ENCODE results near the gene CBX6. TPM values are rescaled to one million over a fixed set of nuclear protein-coding genes. Genes with fewer than 3 reads are reported as not detected.

Gene CBX6
- total and polyA plus RNA-seq, 4 donors = 14.6 to 79.2 (median 23.3) TPM

GRCh38 chr22:38830026-38830844 lies 41.8 kb downstream of the CBX6 start:
- H3K4me3 ChIP-seq = no peak overlapping the region
- peaks cover 0 to 16% (median 0%) of the 10 kb centered on the region in 5 donors for H3K4me1 ChIP-seq (ENCODE audit: control insufficient read depth in 5 of 5, insufficient read depth in 5 of 5, low read length in 5 of 5)
- H3K27ac ChIP-seq (ENCODE audit: low read depth in 1 of 2, low read length in 1 of 2) = no peak overlapping the region
- no peaks in the 10 kb centered on the region for H3K9me3 ChIP-seq (ENCODE audit: control insufficient read depth in 4 of 4, insufficient read depth in 3 of 4, low read length in 3 of 4)
- no peaks in the 10 kb centered on the region for H3K36me3 ChIP-seq (ENCODE audit: control insufficient read depth in 4 of 4, insufficient read depth in 4 of 4, low read length in 4 of 4)
- H3K27me3 ChIP-seq (ENCODE audit: control insufficient read depth in 3 of 3, insufficient read depth in 3 of 3, low read length in 2 of 3) = no peaks in the 10 kb centered on the region
- 88 to 89% methylated on average over 17 of the region's 17 CpGs for WGBS, 2 donors
- H3K9ac ChIP-seq (ENCODE audit: insufficient read depth in 1 of 2, low read length in 2 of 2) = no peak overlapping the region
- TF ChIP-seq CTCF (IDR thresholded peaks at IDR 0.05; ENCODE audit: control extremely low read depth, extremely low read depth) = no peak
- ATAC-seq (ENCODE audit: insufficient read depth, low FRiP score) (no peak), DNase-seq (no peak)

DNA sequence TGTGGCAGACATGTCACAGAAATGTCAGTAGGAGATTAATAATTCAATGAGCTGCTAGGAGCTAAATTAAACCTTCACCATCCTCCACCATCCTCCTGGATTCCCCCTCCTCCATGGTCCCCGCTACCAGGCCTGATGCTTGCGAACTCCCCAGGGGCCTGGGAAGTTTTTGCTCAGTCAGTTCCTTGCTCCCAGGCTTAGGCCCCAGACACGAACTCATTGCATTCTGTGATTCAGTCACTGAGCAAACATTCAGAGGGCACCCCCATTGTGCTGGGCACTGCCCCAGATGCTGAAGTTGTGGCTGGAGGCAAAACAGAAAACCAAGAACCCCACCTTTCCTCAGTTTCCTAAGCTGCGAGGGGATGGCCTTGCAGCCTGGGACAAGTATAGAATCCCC lies 42.5 kb downstream of the CBX6 start:
- Histone ChIP-seq H3K9ac (ENCODE audit: insufficient read depth in 1 of 2, low read length in 2 of 2) (no peak overlapping the region), H3K27me3 (ENCODE audit: control insufficient read depth in 3 of 3, insufficient read depth in 3 of 3, low read length in 2 of 3) (no peaks in the 10 kb centered on the region), H3K27ac (ENCODE audit: low read depth in 1 of 2, low read length in 1 of 2) (no peak overlapping the region), H3K4me1 (ENCODE audit: control insufficient read depth in 5 of 5, insufficient read depth in 5 of 5, low read length in 5 of 5) (peaks cover 0 to 16% (median 0%) of the 10 kb centered on the region in 5 donors), H3K36me3 (ENCODE audit: control insufficient read depth in 4 of 4, insufficient read depth in 4 of 4, low read length in 4 of 4) (no peaks in the 10 kb centered on the region), H3K9me3 (ENCODE audit: control insufficient read depth in 4 of 4, insufficient read depth in 3 of 4, low read length in 3 of 4) (no peaks in the 10 kb centered on the region), H3K4me3 (no peak overlapping the region)
- DNase-seq (no peak), ATAC-seq (ENCODE audit: insufficient read depth, low FRiP score) (no peak)
- 84 to 89% methylated on average over 4 of the region's 4 CpGs for WGBS, 2 donors
- TF ChIP-seq CTCF (IDR thresholded peaks at IDR 0.05; ENCODE audit: control extremely low read depth, extremely low read depth) = no peak

- ATAC-seq (ENCODE audit: insufficient read depth, low FRiP score) (no peak), DNase-seq (no peak)
- Histone ChIP-seq H3K36me3 (ENCODE audit: control insufficient read depth in 4 of 4, insufficient read depth in 4 of 4, low read length in 4 of 4) (no peaks in the 10 kb centered on the region), H3K9ac (ENCODE audit: insufficient read depth in 1 of 2, low read length in 2 of 2) (no peak overlapping the region), H3K4me3 (no peak overlapping the region), H3K9me3 (ENCODE audit: control insufficient read depth in 4 of 4, insufficient read depth in 3 of 4, low read length in 3 of 4) (no peaks in the 10 kb centered on the region), H3K4me1 (ENCODE audit: control insufficient read depth in 5 of 5, insufficient read depth in 5 of 5, low read length in 5 of 5) (peaks cover 0 to 16% (median 0%) of the 10 kb centered on the region in 5 donors), H3K27ac (ENCODE audit: low read depth in 1 of 2, low read length in 1 of 2) (no peak overlapping the region), H3K27me3 (ENCODE audit: control insufficient read depth in 3 of 3, insufficient read depth in 3 of 3, low read length in 2 of 3) (no peaks in the 10 kb centered on the region)
- TF ChIP-seq CTCF (IDR thresholded peaks at IDR 0.05; ENCODE audit: control extremely low read depth, extremely low read depth) = no peak
- 81 to 86% methylated on average over 10 of the region's 10 CpGs for WGBS, 2 donors
Measured at GRCh38 chr22:38828616-38829205, 43.3 kb downstream of the CBX6 start.
